NOMO-1 treated with dmso at 0.1 percent for 144 hours (cell line): Measurements from ENCODE around the gene ZNF618.

Experiments
- DNase-seq: peaks from one replicate; lab custom pipeline; 2025; ENCODE audit not compliant: unreplicated experiment; lab: John Stamatoyannopoulos, UW

The ZNF618 gene

DNA sequence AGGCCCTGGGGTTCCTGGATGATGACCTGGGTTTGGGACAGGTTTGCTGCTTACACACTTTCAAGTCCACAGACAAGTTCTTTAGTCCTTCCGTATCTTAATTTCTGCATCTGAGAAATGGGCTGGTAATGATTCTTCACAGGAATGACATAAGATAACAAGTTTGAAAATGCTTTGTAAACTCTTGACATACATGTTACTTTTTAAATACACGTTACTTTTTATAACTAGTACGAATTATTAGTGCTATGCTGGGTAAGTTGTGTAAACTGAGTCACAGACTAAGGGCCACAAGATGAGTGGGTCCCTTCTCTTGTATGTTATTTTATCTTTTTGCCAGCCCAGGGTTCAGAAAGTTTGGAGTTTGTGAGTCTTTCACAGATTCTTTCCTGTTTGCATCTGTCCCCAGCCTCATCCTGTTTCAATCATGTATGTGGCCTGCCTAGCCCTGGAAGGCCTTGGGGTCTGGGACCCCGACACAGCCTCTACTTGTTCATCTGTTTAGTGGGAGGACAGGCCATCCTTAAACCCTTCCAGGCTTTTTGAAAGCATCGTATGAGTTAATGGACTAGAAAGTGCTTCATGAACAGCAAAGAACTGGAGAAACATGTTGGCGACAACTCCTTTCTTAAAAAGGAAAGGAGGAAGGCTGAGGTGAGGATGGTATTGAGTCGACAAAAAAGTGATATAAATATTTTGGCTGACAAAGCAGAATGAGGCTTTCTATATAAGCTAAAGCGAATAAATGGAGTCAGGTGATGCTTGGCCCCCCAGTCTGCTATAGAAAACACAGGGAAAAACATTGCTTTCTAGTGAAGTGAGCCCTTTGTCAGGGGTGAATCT is 9.3 kb downstream of the ZNF618 start:
- DNase-seq, result no peak

DNA sequence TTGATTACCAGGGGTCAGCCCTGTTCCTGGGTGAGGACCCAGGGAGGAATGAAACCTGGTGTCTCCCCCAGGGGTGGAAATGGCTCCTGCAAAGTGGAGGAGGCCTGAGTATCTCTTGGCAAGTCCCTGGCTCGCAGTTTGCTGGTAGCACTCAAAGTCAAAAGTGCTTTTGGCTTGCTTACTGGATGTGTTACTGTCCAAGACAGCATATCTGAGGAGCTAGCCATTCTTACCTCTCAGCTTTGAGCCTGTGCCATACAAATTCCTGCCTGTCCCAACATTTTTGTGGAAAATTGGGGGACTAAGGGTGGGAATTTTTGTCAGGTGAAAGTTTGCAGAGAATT is 9.9 kb downstream of the ZNF618 start:
- DNase-seq, result no peak

DNA sequence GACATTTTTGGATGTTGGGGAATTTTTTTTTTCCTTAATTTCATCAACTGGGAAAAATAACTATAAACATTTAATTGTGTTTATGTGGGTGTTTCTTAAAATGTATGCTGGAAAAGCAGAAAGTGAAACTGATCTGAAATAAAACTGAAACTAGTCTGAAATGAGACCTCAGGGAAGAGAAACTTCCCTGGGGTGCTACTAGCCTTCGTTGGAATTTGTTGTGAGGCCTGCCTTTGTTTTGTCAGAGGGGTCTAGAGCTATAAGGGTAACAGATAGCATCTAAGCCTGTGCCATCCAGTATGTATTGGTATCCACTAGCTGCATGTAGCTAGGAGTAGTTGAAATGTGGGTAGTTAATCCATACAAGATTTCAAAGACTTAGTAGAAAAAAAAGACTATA is 10.4 kb downstream of the ZNF618 start:
- no peak for DNase-seq

DNA sequence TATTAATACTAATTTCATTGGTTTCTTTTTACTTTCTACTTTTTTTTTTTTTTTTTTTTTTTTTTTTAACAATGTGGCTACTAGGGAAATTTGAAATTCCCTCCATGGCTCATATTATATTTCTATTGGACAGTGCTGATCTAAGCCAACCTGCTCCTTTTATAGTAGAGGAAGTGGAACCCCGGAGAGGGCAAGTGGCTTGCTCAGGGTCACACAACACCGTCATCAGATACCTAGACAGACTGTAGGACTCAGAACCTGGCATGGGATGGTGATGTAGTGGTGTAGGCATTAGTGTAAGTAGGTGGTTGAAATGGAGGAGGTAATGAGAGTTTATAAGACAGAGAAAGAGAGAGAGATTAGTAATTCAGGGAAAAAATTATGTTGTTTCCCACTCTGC is 10.8 kb downstream of the ZNF618 start:
- no peak for DNase-seq

DNA sequence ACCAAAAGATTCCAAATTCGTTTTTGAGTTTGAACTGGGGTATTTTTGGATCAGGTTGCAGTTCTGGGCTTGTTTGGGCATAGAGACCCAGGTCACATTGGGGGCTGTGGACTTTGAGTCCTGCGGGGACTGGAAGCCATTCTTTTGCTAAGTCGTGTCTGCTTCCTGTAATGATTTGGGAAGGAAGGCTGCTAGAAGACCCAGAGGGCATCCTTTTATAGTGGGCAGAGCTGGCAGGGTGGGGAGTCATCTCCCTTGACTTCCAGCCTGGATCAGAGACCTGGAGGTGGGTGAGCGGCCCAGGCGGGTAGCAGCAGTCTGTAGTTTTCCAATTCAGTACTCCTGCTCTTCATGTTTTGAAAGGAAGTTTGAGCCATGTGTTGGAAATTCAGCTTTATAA is 11.3 kb downstream of the ZNF618 start:
- no peak for DNase-seq

DNA sequence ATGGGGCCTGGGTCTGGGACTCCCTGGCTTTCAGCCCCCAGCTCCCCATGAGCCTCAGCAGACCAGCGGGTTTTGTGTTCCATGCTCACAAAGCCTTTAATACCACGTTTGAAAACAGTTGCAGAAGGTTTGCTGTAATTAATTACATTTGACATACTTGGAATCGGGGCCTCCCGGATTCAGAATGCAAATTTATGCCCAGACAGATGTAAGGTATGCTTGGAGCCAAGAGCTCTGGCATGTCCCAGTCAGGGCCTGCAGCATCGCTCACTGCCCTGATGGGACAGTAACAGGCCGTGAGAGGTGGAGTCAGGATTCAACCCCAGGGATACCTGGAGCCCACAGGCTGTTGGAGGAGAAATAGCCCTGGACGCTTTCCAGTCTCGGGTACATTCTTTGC is 12.2 kb downstream of the ZNF618 start:
- no peak for DNase-seq

DNA sequence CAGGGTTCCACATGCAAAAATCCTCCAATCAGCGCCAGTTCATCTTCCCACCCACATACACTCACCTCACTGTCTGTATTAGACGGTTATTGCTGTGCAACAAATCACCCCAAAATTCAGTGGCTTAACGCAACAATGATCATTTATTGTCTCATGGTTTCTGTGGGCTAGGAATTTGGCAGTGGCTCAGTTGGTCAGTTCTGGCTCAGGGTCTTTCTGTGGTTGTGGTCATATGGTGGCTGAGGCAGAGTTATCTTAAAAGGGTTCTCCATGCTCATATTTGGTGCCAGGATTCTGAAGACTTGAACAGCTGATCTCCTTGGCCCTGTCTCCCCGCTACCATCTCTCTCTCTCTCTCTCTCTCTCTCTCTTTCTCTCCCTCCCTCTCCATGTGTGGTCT is 12.9 kb downstream of the ZNF618 start:
- no peak for DNase-seq

DNA sequence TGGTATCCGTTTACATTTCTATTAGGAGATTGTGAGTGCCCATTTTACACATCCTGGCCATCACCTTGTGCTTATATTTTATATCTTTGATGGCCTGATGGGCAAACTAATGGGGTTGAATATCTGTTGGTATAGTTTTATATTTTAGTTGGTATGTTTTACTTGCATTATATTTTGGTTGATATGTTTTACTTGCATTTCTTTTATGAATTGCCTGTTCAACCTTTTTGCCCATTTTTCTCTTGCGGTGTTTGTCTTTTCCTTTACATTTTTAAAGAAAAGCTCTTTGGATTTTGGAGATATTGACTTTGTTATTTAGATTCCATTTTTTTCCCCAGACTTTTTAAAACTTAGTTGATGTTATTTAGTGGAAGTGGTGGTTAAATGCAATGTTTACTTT is 14.6 kb downstream of the ZNF618 start:
- DNase-seq, result no peak

DNA sequence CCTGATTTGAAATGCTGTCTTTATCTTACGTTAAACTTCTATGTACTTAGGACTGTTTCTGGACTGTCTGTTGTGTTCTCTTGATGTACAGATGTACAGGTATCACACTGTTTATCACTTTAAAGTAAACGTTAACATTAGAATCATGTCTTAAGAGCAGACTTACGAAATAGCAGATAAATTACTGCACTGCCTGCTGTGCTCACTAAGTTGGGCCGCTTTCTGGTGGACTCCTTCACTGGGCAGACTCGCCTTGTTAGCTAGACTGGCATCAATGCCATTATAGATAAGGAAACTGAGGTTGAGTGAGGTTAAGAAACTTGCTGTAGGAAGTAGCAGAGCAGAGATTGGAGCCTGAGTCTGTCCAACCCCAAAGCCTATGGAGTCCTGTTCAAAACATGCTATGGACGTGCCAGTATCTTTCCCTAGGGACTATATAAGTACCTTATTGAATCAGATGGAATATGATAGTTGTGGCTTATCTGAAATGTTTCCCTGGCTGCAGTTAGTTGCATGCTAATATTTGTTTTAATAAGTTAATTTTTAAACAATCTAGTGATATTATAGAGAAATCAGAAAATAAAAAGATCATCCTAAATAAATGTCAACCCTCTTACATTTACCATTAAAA is 16.9 kb downstream of the ZNF618 start:
- no peak for DNase-seq

DNA sequence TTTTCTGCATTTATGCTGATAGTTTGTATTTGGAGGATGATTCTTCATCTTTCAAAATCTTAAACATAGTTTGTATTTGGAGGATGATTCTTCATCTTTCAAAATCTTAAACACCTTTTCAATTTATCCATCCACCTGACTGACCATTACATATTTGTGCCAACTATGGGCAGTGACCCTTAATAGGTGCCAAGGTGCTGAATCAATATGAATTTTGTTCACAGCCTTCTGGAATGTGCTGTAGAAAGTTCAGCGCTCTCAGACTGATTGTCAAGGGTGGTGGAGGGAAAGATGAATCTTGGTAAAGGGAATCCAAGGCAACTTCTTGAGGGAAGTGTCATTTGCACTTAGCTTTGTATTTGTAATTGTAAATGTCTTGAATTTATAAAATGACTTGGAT is 18.1 kb downstream of the ZNF618 start:
- no peak for DNase-seq

DNA sequence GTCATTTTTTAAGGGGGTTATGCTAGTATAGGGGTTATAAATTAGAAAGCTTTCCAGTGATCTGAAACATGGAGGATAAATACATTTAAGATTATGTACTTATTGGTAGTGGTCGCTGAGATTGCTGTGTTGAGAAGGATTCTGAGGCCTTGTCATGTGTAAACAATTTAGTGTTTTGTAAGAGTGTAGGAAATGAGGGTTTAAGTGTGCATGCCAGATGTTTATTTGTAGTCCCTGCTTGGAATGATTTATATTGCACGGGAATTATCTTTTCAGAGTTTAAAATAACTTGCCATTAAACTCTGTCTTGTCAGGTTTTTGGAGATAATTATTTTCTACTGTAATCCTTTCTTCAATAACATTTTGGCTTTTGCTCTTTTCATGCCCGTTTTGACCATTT is 19.4 kb downstream of the ZNF618 start:
- no peak for DNase-seq

DNA sequence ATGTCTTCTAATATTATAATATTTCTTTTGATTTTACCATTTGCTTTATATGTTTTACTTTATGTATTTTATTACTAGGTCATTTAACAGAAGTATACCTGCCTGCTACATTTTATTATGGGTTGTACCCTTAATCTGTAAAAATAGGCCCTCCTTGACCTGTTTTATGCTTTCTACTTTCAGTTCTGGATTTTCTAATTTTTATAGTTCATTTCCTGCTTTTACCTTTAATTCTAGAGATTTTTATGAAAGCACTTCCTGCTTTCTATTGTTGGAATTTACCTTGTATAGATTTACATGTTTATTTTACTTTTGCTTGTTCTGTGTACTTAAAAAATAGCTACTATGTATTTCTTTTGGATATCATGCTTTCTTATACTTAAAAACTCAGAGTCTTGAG is 20.6 kb downstream of the ZNF618 start:
- DNase-seq, result no peak

DNA sequence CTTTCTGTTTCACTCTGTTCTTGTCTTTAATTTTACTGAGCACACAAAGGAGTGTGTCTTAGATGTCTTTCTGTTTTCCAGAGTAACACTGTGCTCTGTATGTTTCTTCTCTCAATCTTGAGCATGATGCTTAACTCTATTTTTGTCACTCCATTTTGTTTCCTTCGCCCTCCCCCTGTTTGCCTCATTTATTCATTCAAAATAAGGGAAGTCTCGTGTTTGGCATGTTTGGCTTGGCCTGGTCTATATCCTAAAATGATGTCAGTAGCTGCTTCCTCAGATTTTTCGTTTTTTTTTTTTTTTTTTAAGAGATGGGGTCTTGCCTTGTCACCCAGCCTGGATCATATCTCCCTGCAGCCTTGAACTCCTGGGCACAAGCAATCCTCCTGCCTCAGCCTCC is 22.0 kb downstream of the ZNF618 start:
- no peak for DNase-seq

DNA sequence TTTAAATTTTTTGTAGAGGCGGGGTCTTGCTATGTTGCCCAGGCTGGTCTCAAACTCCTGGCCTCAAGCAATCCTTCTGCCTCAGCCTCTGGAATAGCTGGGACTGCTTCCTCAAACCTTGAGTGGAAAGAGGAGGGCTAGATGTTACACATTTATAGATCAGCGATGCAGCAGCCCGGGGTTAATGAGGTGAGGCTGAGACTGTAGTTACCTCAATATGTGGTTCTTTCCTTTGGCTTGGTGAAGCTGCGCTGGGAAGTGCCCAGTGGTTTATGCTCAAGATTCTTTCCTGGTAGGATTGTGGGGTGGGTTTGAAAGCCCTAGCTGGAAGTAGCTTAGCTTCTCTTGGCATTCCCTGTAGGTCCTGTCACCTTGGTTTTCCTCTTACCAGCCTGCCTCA is 22.5 kb downstream of the ZNF618 start:
- DNase-seq, result no peak

DNA sequence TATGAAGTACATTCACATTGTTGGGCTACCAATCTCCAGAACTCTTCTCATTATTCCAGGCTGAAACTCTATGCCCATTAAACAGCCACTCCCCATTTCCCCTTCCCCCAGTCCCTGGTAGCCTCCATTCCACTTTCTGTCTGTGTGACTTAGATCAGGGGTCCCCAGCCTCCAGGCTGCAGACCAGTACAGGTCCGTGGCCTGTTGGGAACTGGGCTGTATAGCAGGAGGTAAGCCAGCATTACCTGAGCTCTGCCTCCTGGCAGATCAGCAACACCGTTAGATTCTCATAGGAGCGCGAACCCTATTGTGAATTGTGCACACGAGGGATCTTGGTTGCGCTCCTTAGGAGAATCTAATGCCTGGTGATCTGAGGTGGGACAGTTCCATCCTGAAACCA is 23.1 kb downstream of the ZNF618 start:
- DNase-seq, result no peak

DNA sequence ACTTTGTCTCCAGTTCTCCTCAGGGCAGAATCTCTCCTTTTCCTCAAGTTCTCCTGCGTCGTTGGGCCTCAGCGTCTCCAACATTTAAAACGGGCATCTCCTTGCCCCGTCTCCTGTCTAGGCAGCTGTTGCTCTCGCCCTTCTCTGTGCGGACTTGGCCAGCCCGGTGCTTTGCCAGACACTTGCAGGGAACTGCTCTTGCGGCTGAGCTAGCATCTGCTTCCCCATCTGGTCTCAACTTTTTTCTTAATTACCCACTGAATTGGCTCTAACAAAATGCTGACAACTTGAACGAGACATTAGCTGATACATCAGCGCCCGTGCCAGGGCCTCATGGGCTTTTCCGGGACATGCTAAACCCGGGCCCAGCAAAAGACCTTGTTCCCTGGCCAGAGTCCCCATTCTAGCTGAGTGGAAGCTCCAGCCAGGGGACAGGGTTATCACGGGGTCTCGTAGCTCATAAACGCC is 25.1 kb downstream of the ZNF618 start:
- DNase-seq, result no peak

DNA sequence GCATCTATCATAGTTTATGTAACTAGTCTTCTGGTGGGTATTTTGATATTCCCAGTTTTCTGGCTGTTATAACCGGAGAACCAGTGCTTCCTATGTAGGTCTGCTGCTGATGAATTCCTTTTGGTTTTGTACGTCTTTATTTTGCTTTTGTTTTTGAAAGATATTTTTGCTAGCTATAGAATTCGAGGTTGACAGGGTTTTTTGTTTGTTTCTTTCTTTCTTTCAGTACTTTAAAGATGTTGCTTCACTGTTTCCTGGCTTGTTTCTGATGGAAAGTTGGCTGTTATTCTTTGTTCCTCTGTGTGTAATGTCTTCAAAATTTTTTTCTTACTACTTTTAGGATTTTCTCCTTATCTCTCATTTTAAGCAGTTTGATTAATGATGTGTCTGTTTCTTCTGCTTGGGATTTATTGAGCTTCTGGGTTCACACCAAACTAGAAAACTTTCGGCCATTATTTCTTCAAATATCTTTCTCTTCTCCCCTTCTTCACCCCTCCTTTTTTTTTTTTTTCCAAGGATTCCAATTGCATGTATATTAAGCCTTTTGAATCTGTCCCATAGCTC is 27.5 kb downstream of the ZNF618 start:
- DNase-seq, result no peak

DNA sequence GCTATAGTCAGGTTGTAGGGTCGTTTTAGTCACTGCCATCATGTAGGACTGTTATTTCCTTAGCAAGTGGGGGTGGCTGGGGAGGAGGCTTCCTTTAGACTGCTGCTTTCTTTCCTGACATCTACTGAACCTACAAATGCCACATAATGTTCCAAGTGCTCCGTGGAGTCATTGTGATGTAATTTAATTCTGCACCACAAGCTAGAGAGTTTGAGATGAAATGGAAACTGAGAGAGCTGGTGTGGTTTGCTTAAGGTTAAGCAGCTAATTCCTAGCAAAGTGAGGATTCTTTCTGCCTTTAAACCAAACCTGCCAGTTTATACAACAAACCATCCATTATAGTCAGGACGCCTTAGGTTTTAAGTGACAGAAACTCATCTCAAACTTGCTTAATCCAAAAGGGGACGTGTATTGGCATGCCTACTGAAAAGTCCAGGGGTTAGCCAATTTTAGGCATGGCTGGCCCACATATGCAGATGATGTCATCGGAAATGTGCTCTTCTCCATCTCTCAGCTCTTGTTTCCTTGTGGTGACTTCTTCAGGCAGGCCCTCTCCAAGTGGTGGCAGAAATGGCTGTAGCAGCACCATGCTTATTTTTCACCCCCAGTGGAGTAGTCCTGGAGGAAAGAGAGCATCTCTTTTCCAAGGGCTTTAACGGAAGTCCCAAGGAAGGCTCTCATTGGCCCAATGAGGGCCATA is 30.5 kb downstream of the ZNF618 start:
- no peak for DNase-seq

DNA sequence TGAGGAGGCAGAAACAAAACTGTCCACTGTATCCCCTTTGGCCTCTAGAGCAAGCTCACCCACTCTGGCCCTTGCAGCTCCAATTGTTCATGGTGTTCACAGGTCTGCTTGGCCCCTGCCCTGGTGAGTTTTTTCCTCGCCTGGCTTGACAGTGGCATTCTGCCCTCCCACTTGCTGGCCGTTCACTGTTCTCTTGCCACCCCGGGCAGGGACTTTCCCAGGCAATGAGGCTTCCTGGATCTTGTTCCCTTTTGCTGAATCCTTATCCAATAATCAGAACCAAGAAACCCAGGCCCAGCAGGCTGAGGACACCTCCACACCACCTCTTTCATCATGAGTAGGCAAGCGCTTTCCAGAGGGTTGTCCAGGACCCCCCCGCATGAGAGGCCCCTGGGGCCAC is 31.2 kb downstream of the ZNF618 start:
- DNase-seq, result no peak

DNA sequence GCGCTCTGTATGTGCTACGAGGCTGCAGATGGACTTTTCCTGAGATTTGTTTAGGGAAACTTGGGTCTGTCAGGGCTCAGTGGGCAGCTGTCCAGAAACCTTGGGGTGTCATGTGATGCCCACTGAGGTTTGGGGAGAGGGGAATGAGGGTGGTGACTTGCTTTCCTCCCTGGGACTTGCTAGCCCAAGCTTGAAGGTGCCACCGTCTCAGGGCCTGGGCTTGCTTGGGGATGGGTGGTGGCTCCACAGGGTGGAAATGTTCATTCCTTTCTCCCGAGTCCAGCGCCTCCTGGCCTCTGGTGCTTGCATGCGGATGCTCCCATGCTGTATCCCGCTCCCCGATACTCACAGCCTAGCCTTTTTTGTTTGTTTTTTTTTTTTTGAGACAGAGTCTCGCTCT is 33.3 kb downstream of the ZNF618 start:
- no peak for DNase-seq

DNA sequence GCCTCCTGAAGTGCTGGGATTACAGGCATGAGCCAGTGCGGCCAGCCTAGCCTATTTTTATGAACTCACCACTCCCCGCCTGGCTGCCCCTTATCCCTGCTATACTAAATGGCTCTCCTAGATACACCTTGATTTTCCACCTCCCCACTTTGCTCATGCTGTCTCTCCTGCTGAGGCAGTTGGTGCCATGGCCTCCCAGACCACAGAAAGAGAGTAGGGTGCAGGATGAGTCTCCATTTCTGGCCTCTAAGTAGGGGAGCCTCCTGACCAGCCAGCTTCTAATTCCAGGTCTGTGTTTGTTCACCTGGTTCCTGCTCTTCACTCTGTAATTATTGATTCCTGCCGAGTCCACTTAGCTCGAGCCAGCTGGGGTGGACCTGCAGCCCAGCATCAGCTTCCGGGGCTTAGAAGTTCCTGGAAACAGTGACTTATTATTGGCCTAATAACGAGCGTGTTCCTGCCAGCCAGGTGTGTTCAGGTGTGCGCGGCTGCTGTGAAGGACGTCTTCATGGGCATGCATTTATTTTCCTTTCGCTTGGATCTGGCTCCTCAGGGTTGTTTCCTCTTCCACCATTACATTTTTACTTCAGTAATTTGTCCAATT is 34.0 kb downstream of the ZNF618 start:
- DNase-seq, result no peak
